Nephron (organoid): Measurements from ENCODE around the gene SEH1L.
A peak's percentile ranks its signal among the peaks of the same experiment; 100 is the strongest.
"Not testable (repeated sequence)": the region's sequence is repeated elsewhere in the genome, so short reads cannot be mapped to it uniquely, and the experiment has no call there.

Experiments used
- H3K27ac Mint-ChIP-seq, 3 experiments: 2 replicates each; pipeline ENCODE4 v1.8.0; 2020; ENCODE audit warnings: mixed read lengths in 3 of 3, mild to moderate bottlenecking in 2 of 3, moderate library complexity in 1 of 3
- H3K27me3 Mint-ChIP-seq: 2 replicates; pipeline ENCODE4 v1.8.0; 2021; ENCODE audit warnings: low read depth, mild to moderate bottlenecking, moderate library complexity, mixed read lengths
- H3K36me3 Mint-ChIP-seq: 2 replicates; pipeline ENCODE4 v1.8.0; 2020; ENCODE audit warnings: low read depth, mixed read lengths
- H3K4me1 Mint-ChIP-seq: 2 replicates; pipeline ENCODE4 v1.8.0; 2020; ENCODE audit warnings: mixed read lengths
- H3K4me3 Mint-ChIP-seq, 3 experiments: 2 replicates each; pipeline ENCODE4 v1.8.0; 2020; ENCODE audit warnings: mild to moderate bottlenecking in 3 of 3, mixed read lengths in 3 of 3, moderate library complexity in 2 of 3
- H3K9me3 Mint-ChIP-seq: 2 replicates; pipeline ENCODE4 v1.8.0; 2020; ENCODE audit warnings: mixed read lengths
- TF ChIP-seq, protein P1 (sequence below), 3 experiments: fragments of 200-600 bp; sonication (generic); IDR thresholded peaks; one replicate each; pipeline ENCODE4 v1.5.0; 2021; ENCODE audit warnings: antibody characterized with exemption in 3 of 3; ENCODE audit not compliant: unreplicated experiment in 3 of 3

Gene SEH1L, protein sequence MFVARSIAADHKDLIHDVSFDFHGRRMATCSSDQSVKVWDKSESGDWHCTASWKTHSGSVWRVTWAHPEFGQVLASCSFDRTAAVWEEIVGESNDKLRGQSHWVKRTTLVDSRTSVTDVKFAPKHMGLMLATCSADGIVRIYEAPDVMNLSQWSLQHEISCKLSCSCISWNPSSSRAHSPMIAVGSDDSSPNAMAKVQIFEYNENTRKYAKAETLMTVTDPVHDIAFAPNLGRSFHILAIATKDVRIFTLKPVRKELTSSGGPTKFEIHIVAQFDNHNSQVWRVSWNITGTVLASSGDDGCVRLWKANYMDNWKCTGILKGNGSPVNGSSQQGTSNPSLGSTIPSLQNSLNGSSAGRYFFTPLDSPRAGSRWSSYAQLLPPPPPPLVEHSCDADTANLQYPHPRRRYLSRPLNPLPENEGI

DNA sequence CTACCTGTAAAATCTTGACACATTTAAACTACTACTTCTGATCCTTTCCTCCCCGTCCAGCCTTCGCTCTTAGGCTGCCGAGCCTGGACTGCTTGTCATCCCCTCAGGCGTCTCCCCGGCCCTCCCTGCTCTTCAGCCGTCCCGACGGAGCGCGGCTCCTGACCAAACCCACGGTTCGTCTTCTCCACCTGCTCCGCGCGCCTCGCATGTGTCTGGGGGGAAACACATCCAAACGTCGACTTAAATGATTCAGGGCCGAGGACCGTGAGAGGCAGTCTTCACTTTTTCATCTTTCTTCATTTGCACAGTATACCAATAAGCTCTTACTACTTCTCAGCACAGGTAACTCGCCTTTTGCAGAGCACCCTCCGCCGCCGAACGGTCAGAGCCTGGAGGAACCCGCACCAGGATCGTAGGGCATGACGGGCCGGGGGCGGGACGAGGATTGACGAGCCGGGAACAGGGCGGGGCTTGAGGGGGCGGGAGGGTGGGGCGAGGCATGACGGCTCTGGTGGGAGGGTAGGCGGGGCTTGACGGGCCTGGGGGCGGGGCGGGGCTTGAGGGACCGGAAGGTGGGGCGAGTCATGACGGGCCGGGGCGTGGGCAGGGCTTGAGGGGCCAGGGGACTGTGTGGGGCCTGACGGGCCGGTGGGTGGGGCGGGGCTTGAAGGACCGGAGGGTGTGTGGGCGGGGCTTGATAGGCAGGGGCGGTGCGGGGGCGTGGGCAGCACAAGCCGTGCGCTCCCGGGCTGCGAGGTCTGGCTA, at the start of gene SEH1L:
Gene SEH1L, plus strand, starts transcription at position 727 of the 765 bp plus-strand sequence. CDS start 111 bp downstream, outside the sequence.
- peak within 1 kb of the TSS; percentile 87 to 96 (median 91) for H3K4me3 Mint-ChIP-seq
- H3K27me3 Mint-ChIP-seq: no peaks in the 10 kb centered on the region
- TF ChIP-seq, protein P1, sequence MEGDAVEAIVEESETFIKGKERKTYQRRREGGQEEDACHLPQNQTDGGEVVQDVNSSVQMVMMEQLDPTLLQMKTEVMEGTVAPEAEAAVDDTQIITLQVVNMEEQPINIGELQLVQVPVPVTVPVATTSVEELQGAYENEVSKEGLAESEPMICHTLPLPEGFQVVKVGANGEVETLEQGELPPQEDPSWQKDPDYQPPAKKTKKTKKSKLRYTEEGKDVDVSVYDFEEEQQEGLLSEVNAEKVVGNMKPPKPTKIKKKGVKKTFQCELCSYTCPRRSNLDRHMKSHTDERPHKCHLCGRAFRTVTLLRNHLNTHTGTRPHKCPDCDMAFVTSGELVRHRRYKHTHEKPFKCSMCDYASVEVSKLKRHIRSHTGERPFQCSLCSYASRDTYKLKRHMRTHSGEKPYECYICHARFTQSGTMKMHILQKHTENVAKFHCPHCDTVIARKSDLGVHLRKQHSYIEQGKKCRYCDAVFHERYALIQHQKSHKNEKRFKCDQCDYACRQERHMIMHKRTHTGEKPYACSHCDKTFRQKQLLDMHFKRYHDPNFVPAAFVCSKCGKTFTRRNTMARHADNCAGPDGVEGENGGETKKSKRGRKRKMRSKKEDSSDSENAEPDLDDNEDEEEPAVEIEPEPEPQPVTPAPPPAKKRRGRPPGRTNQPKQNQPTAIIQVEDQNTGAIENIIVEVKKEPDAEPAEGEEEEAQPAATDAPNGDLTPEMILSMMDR (IDR thresholded peaks at IDR 0.05; ENCODE audit: unreplicated experiment in 3 of 3): no peak
- H3K27ac Mint-ChIP-seq: peak within 1 kb of the TSS; percentile 81 to 97 (median 97)
- H3K4me1 Mint-ChIP-seq: peaks cover 18% of the 10 kb centered on the region
- H3K36me3 Mint-ChIP-seq: peaks cover 6% of the 10 kb centered on the region
- H3K9me3 Mint-ChIP-seq: no peaks in the 10 kb centered on the region

DNA sequence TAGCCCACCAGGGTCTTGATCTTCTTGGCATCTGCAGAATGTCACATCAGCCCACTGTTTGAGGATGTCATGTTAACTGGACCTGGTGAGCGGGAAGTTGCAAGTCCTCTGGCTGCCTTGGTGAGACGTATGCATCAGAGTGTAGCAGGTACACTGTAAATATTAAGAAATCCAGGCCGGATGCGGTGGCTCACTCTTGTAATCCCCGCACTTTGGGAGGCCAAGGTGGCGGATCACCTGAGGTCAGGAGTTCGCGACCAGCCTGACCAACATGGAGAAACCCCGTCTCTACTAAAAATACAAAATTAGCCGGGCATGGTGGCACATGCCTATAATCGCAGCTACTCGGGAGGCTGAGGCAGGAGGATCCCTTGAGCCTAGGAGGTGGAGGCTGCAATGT, 46.6 kb upstream of the SEH1L start:
- H3K4me3 Mint-ChIP-seq, H3K36me3 Mint-ChIP-seq, H3K9me3 Mint-ChIP-seq, H3K4me1 Mint-ChIP-seq, H3K27ac Mint-ChIP-seq: not testable (repeated sequence)
- peaks cover 13% of the 10 kb centered on the region for H3K27me3 Mint-ChIP-seq

DNA sequence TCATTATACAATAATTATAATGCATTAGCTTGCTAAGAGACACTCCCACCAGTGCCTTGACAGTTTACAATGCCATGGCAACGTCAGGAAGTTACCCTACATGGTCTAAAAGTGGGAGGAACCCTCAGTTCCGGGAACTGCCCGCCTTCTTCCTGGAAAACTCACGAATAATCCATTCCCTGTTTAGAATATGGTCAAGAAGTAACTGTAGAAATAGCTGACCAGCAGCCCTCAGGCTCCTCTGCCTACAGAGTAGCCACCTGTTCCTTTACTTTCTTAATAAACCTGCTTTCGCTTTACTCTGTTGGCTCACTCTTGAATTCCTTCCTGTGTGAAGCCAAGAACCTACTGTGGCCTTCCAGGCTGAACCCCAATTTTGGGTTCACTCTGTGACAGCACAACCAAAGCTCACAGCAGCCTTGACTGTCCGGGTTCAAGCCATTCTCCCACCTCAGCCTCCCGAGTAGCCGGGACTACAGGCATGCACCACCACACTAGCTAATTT, 43.7 kb upstream of the SEH1L start:
- H3K9me3 Mint-ChIP-seq: no peaks in the 10 kb centered on the region
- no peaks in the 10 kb centered on the region for H3K27me3 Mint-ChIP-seq
- TF ChIP-seq, protein P1 (IDR thresholded peaks at IDR 0.05; ENCODE audit: unreplicated experiment in 3 of 3): no peak
- H3K27ac Mint-ChIP-seq: peak overlapping the region in 1 of 3 experiments; percentile 43
- peaks cover 12% of the 10 kb centered on the region for H3K4me1 Mint-ChIP-seq
- H3K36me3 Mint-ChIP-seq: no peaks in the 10 kb centered on the region
- no peak overlapping the region for H3K4me3 Mint-ChIP-seq

DNA sequence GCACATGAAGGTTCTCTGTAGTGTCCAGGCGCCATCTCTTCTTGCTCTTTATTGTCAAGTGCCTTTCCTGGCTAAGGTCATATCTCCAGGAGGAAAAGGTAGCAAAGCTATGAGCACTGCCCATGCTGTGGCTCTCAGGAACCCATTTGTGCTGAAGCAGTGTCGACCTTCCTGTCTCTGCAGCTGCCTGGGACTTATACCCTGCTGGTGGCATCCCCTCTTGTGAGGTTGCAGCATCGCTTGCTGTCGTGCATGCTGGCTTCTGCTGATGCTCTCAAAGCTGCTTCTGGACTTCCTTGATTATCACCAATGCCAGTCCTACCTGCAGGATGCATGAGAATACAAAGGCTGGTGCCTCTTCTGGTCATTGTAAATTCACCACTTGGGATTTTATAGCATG, 41.7 kb upstream of the SEH1L start:
- H3K27ac Mint-ChIP-seq: no peak overlapping the region
- H3K36me3 Mint-ChIP-seq: no peaks in the 10 kb centered on the region
- no peak overlapping the region for H3K4me3 Mint-ChIP-seq
- TF ChIP-seq, protein P1 (IDR thresholded peaks at IDR 0.05; ENCODE audit: unreplicated experiment in 3 of 3): no peak
- H3K9me3 Mint-ChIP-seq: no peaks in the 10 kb centered on the region
- no peaks in the 10 kb centered on the region for H3K27me3 Mint-ChIP-seq
- peaks cover 12% of the 10 kb centered on the region for H3K4me1 Mint-ChIP-seq

DNA sequence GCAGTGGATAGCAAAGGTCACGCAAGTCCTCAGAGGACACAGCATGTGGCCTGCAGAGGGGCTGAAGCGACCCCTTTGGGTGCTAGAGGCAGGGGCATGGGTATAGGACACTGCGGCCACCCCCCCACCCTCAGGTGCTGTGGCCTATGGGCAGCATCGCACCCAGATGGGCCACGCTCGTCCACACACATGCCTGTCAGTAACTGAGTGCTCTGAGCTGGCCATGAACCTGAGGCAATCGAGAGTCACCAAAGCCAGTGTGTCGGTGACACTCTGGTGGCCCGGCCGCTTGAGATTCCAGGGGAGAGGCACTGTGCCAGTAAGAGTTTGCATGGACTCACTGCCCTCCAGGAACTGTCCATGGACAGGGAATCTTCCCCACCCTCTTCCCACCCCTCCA, 41.0 kb upstream of the SEH1L start:
- TF ChIP-seq, protein P1 (IDR thresholded peaks at IDR 0.05; ENCODE audit: unreplicated experiment in 3 of 3): no peak
- Mint-ChIP-seq H3K4me3 (no peak overlapping the region), H3K27me3 (no peaks in the 10 kb centered on the region), H3K27ac (peak overlapping the region in 1 of 3 experiments; percentile 93), H3K36me3 (no peaks in the 10 kb centered on the region), H3K9me3 (no peaks in the 10 kb centered on the region), H3K4me1 (peaks cover 12% of the 10 kb centered on the region)

DNA sequence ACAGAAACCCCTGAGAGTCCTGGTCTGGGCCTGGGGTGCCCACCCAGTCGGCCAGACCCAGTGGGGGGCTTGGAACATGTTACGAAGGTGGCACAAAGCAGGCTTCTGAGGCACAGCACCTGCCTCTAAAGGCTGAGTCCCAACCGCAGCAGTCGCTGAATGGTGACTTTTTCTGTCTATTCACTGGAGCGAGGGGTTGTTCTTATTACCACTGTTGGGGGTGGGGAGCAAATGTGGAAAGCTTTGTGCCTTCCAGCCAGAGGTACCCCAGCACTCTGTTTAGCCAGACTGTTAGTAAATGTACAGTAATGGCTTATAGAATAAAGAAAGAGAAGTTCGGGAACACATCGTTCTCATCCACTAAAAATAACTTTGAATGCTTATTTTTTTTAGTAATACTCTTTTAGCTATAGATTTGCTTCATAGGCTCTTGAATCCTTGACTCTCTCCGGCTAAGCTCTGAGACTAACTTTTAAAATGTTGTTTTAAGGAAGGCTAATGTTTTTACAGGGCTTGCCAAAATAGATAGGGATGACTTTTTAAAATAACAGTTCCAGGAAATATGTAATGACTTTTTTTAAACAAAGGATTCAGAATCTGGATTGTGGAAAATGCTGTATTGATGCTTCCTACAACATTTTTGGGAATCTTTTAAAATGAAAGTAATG, 40.4 kb upstream of the SEH1L start:
- TF ChIP-seq, protein P1 (IDR thresholded peaks at IDR 0.05; ENCODE audit: unreplicated experiment in 3 of 3): no peak
- no peaks in the 10 kb centered on the region for H3K9me3 Mint-ChIP-seq
- H3K27me3 Mint-ChIP-seq: no peaks in the 10 kb centered on the region
- H3K27ac Mint-ChIP-seq: peak overlapping the region; percentile 88 to 97 (median 93)
- peaks cover 12% of the 10 kb centered on the region for H3K4me1 Mint-ChIP-seq
- H3K4me3 Mint-ChIP-seq: peak overlapping the region in 2 of 3 experiments; percentile 12 to 25
- H3K36me3 Mint-ChIP-seq: no peaks in the 10 kb centered on the region
